Measurements from ENCODE around the gene BRIX1. TPM values are rescaled to one million over a fixed set of nuclear protein-coding genes. Genes with fewer than 3 reads are reported as not detected.

Gene BRIX1, protein sequence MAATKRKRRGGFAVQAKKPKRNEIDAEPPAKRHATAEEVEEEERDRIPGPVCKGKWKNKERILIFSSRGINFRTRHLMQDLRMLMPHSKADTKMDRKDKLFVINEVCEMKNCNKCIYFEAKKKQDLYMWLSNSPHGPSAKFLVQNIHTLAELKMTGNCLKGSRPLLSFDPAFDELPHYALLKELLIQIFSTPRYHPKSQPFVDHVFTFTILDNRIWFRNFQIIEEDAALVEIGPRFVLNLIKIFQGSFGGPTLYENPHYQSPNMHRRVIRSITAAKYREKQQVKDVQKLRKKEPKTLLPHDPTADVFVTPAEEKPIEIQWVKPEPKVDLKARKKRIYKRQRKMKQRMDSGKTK
- total RNA-seq (2014; rRNA removed; shearing (Covaris generic)) = 59.7 and 75.6 TPM in 2 replicates
- total RNA-seq (2022) = 62.2 and 65.3 TPM in 2 replicates
- percentile 96 among the genes with signal in this experiment for Bru-seq, nascent RNA
- percentile 80 among the genes with signal in this experiment for BruChase-seq, experiment 1, labeled RNA remaining after a 6-hour chase
- BruChase-seq, experiment 2, labeled RNA remaining after a 2-hour chase = percentile 96 among the genes with signal in this experiment
- long read RNA-seq, transcript BRIX1-201 (10 exons, 1,926 nt) = major isoform, 223 of 249 reads
- long read RNA-seq, partial matches to known transcripts = 3 of 249 reads
- long read RNA-seq, other reads (novel, unspliced or antisense) = 22 of 249 reads

DNA sequence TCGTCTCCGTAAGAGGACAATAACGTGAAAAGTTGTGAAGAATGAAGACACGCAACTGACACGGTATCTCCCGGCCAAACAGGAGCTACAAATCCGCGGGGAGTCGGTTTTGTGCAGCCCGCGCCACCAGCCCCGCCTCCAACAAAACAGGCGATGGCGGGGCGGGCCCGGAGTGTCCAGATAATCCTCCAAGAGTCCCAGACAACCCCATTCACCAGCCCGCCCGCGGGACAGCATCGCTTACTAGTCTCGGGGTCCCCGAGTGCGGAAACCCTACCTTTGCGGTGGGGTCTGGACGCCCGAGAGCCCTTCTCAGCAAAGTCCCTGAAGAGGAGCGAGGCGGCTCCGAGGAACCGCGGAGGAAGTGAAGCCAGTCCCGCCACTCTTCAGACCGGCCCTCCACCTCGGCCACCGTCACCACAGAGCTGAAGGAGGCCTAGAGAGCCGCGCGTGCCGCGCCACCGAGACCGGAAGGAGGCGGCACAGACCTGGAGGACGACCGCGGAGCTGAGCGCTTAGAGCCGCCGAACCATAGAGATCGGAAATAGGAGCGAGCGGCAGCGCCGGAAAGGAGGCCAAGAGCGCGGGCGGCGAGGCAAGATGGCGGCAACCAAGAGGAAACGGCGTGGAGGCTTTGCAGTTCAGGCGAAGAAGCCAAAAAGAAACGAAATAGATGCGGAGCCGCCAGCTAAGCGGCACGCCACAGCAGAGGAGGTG is at the start of gene BRIX1, which contains the start of gene RAD1:
Gene BRIX1, plus strand, starts transcription at position 573 of the 717 bp plus-strand sequence. Its CDS starts 28 bp downstream, at position 601.
Gene RAD1, minus strand, starts transcription at position 366 of the 717 bp plus-strand sequence. CDS start 612 bp downstream, outside the sequence.
- ChIA-PET POLR2A (interaction anchor here (0.8 to 5.0 kb wide), 13 partner anchors 9 to 392 kb away, joined by 3 to 102 read pairs (median 5); partner anchors contain the start of genes DNAJC21 and TTC23L), CTCF (ENCODE audit: unreplicated experiment) (interaction anchor here (1.6 kb wide), 1 partner anchor 14 kb away, joined by 9 read pairs; the partner anchor contains the start of gene DNAJC21)
- Histone ChIP-seq H3K27ac (ENCODE audit: low read depth, low read length, poor library complexity, severe bottlenecking) (peak within 1 kb of the TSS; percentile 79), H3K4me1 (ENCODE audit: insufficient read depth, low read length, poor library complexity, severe bottlenecking) (peaks cover 27% of the 10 kb centered on the region), H3K36me3 (ENCODE audit: insufficient read depth, low read length) (peaks cover 74% of the 10 kb centered on the region), H3K9me2 (ENCODE audit: insufficient read depth, low read length) (no peaks in the 10 kb centered on the region), H2AFZ (ENCODE audit: low read length) (peak within 1 kb of the TSS; percentile 48; the same call in 1 of the 2 replicates), H4K20me1 (ENCODE audit: insufficient read depth, low read length) (peaks cover 17% of the 10 kb centered on the region; the same call in 1 of the 2 replicates), H3K79me2 (ENCODE audit: insufficient read depth, low read depth, low read length) (peaks cover 92% of the 10 kb centered on the region), H3K4me3 (ENCODE audit: low read depth, low read length, poor library complexity, severe bottlenecking) (peak within 1 kb of the TSS; percentile 86), H3K9me3 (ENCODE audit: low read length) (no peaks in the 10 kb centered on the region), H3K4me2 (ENCODE audit: low read length) (peak within 1 kb of the TSS; percentile 92)
- BruUV-seq (replicated peaks) = no TSS peak
- TF ChIP-seq, protein P1, sequence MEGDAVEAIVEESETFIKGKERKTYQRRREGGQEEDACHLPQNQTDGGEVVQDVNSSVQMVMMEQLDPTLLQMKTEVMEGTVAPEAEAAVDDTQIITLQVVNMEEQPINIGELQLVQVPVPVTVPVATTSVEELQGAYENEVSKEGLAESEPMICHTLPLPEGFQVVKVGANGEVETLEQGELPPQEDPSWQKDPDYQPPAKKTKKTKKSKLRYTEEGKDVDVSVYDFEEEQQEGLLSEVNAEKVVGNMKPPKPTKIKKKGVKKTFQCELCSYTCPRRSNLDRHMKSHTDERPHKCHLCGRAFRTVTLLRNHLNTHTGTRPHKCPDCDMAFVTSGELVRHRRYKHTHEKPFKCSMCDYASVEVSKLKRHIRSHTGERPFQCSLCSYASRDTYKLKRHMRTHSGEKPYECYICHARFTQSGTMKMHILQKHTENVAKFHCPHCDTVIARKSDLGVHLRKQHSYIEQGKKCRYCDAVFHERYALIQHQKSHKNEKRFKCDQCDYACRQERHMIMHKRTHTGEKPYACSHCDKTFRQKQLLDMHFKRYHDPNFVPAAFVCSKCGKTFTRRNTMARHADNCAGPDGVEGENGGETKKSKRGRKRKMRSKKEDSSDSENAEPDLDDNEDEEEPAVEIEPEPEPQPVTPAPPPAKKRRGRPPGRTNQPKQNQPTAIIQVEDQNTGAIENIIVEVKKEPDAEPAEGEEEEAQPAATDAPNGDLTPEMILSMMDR (conservative IDR thresholded peaks at IDR 0.05; ENCODE audit: low read length) = no peak
- no peak for TF ChIP-seq EZH2phosphoT487 (IDR thresholded peaks at IDR 0.05; ENCODE audit: borderline replicate concordance, low read depth, low read length)
- intact Hi-C loops (cut with micrococcal nuclease; ENCODE audit: unreplicated experiment) = loop anchor here (1.0 to 10.0 kb wide), 7 partner anchors 14 to 1960 kb away; partner anchors contain the start of genes DNAJC21, LMBRD2, NIPBL and SKP2
- peak; percentile 96 for DNase-seq (ENCODE audit: low spot score)

DNA sequence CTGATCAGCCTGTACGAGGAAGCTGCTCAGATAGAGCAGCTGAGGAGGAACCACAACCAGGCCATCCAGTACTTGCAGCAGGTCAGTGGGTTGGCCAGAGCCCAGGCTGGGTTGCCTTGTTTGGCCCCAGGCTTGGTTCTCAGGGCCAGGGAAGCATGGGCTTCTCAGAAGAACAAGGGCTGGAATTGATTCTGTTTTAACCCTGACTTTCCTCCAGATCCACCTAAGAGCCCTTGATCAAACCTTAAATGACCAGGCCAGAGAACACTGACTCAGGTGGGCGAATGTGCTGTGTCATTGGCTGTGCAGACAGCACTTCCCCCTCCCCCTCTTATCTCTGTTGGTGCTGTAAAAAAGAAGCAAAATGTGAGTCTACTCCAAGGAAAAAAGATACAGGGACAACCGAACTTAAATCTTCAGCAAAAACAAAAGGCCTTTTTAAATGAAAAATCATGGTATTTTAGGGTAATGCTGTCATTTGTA is 48.5 kb upstream of the BRIX1 start:
- TF ChIP-seq EZH2phosphoT487 (IDR thresholded peaks at IDR 0.05; ENCODE audit: borderline replicate concordance, low read depth, low read length) = no peak
- TF ChIP-seq, protein P1 (conservative IDR thresholded peaks at IDR 0.05; ENCODE audit: low read length) = no peak
- intact Hi-C loops (cut with micrococcal nuclease; ENCODE audit: unreplicated experiment) = no loop called here
- Histone ChIP-seq H3K4me2 (ENCODE audit: low read length) (no peak overlapping the region), H4K20me1 (ENCODE audit: insufficient read depth, low read length) (no peaks in the 10 kb centered on the region), H3K79me2 (ENCODE audit: insufficient read depth, low read depth, low read length) (no peaks in the 10 kb centered on the region), H3K9me2 (ENCODE audit: insufficient read depth, low read length) (no peaks in the 10 kb centered on the region), H3K36me3 (ENCODE audit: insufficient read depth, low read length) (no peaks in the 10 kb centered on the region), H2AFZ (ENCODE audit: low read length) (no peak overlapping the region), H3K9me3 (ENCODE audit: low read length) (no peaks in the 10 kb centered on the region), H3K27ac (ENCODE audit: low read depth, low read length, poor library complexity, severe bottlenecking) (no peak overlapping the region), H3K4me3 (ENCODE audit: low read depth, low read length, poor library complexity, severe bottlenecking) (no peak overlapping the region), H3K4me1 (ENCODE audit: insufficient read depth, low read length, poor library complexity, severe bottlenecking) (no peaks in the 10 kb centered on the region)
- no peak for DNase-seq (ENCODE audit: low spot score)
- ChIA-PET CTCF (ENCODE audit: unreplicated experiment) (no interaction called here), POLR2A (no interaction called here)
- BruUV-seq (replicated peaks) = no TSS peak
